Neural crest cell (in vitro differentiated cells): Measurements from ENCODE around the gene HSPA4. TPM values are rescaled to one million over a fixed set of nuclear protein-coding genes. Genes with fewer than 3 reads are reported as not detected.
"Not testable (repeated sequence)": the region's sequence is repeated elsewhere in the genome, so short reads cannot be mapped to it uniquely, and the experiment has no call there.

Source experiments
- DNase-seq: peaks from one replicate; pipeline ENCODE4 v3.0.0; 2021; ENCODE audit warnings: low read depth, mixed read lengths, low spot score
- H3K27ac Mint-ChIP-seq: one replicate; pipeline ENCODE4 v1.8.0; 2021; ENCODE audit warnings: mild to moderate bottlenecking, mixed read lengths; ENCODE audit not compliant: unreplicated experiment
- H3K27me3 Mint-ChIP-seq: 2 replicates; pipeline ENCODE4 v1.8.0; 2021; ENCODE audit warnings: low read depth, mild to moderate bottlenecking, mixed read lengths
- H3K36me3 Mint-ChIP-seq: 2 replicates; pipeline ENCODE4 v1.8.0; 2021; ENCODE audit warnings: low read depth, mild to moderate bottlenecking, mixed read lengths
- H3K4me1 Mint-ChIP-seq: 2 replicates; pipeline ENCODE4 v1.8.0; 2021; ENCODE audit warnings: mixed read lengths
- H3K4me3 Mint-ChIP-seq: one replicate; pipeline ENCODE4 v1.8.0; 2021; ENCODE audit warnings: mild to moderate bottlenecking, mixed read lengths
- H3K9me3 Mint-ChIP-seq: 2 replicates; pipeline ENCODE4 v1.8.0; 2021; ENCODE audit warnings: mixed read lengths
- total RNA-seq: library from RNA; stranded (reverse); gene quantifications from 2 replicates; pipeline ENCODE4 v1.2.1, GENCODE V29; 2021
- TF ChIP-seq, protein P1 (sequence below): fragments of 200-600 bp; sonication (generic); conservative IDR thresholded peaks from 2 replicates; pipeline ENCODE4 v1.5.0; 2021; ENCODE audit warnings: antibody characterized with exemption, mild to moderate bottlenecking

HSPA4 gene
- total RNA-seq, 1 donor from 2014 or later = 161 TPM

DNA sequence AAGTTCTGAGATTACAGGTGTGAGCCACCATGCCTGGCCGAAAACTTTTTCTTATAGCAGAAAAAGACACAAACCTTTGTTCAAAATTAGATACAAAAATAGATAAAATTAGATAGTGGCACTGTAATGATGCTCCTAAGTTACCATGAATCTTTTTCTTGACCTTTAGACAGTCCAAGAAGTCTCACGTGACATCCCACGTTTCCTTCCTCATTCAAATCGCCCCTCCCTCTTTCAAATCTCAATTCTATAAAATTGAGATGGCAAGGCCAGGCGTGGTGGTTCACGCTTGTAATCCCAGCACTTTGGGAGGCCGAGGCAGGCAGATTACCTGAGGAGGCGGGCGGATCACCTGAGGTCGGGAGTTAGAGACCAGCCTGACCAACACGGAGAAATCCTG, 17.7 kb upstream of the HSPA4 start:
- no peak overlapping the region for H3K27ac Mint-ChIP-seq
- no peaks in the 10 kb centered on the region for H3K9me3 Mint-ChIP-seq
- TF ChIP-seq, protein P1, sequence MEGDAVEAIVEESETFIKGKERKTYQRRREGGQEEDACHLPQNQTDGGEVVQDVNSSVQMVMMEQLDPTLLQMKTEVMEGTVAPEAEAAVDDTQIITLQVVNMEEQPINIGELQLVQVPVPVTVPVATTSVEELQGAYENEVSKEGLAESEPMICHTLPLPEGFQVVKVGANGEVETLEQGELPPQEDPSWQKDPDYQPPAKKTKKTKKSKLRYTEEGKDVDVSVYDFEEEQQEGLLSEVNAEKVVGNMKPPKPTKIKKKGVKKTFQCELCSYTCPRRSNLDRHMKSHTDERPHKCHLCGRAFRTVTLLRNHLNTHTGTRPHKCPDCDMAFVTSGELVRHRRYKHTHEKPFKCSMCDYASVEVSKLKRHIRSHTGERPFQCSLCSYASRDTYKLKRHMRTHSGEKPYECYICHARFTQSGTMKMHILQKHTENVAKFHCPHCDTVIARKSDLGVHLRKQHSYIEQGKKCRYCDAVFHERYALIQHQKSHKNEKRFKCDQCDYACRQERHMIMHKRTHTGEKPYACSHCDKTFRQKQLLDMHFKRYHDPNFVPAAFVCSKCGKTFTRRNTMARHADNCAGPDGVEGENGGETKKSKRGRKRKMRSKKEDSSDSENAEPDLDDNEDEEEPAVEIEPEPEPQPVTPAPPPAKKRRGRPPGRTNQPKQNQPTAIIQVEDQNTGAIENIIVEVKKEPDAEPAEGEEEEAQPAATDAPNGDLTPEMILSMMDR = no peak
- H3K4me3 Mint-ChIP-seq = no peak overlapping the region
- H3K36me3 Mint-ChIP-seq = no peaks in the 10 kb centered on the region
- peaks cover 9% of the 10 kb centered on the region for H3K4me1 Mint-ChIP-seq
- no peak for DNase-seq
- H3K27me3 Mint-ChIP-seq = peaks cover 4% of the 10 kb centered on the region

DNA sequence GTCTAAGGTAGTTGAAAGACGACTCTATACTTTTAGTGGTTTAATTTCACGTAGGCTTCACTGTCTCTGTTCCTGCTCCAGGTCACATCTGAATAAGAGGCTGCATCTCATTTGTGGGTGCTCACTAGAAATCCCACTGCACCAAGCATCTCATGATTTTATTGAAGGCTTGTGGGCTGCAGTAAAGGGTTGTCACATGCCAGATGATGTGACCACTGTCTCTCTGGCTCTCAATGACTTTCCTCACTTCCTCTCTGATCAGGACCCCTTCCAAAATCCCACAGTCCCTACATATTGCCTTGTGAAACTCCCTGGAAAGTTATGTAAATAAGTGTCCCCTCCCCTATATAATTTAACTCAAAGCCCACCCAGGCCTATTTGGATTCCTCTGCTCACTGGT, 16.6 kb upstream of the HSPA4 start:
- no peak overlapping the region for H3K27ac Mint-ChIP-seq
- H3K4me3 Mint-ChIP-seq = no peak overlapping the region
- no peaks in the 10 kb centered on the region for H3K9me3 Mint-ChIP-seq
- no peak for DNase-seq
- H3K36me3 Mint-ChIP-seq = no peaks in the 10 kb centered on the region
- TF ChIP-seq, protein P1 = no peak
- peaks cover 4% of the 10 kb centered on the region for H3K27me3 Mint-ChIP-seq
- peaks cover 9% of the 10 kb centered on the region for H3K4me1 Mint-ChIP-seq

- not testable (repeated sequence) for H3K27ac Mint-ChIP-seq, H3K9me3 Mint-ChIP-seq, H3K27me3 Mint-ChIP-seq, H3K4me1 Mint-ChIP-seq, H3K36me3 Mint-ChIP-seq, H3K4me3 Mint-ChIP-seq, DNase-seq
Observed at GRCh38 chr5:133036677-133037076, 15.1 kb upstream of the HSPA4 start.

DNA sequence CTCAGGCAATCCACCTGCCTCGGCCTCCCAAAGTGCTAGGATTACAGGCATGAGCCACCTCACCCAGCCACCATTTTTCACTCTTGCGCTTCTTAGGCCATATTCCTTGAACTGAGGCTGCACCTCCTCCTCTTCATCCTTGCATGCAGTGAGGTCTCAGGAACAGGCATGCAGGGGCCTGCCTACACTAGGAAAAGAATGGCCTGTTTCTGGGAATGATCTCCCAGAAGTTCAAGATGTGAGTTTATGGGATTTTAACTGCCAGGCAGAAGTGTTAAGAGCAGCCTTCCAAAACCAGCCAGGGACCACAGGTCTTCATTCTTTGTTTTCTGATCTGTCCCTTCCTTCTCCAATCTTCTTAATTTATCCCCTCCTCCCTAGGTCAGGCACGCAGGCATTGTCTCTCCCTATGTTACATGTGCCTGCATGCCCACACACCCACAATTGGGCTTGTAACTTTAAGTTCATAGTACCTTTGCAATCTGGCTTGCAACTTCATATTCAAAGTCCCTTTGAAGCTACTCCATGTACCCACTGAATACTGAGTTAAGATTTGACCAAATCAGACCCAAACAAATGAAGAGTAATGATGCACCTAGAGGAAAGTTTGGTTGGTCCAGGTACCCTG, 10.5 kb upstream of the HSPA4 start:
- H3K27me3 Mint-ChIP-seq = no peaks in the 10 kb centered on the region
- H3K4me1 Mint-ChIP-seq = no peaks in the 10 kb centered on the region
- H3K27ac Mint-ChIP-seq = no peak overlapping the region
- H3K4me3 Mint-ChIP-seq = no peak overlapping the region
- no peaks in the 10 kb centered on the region for H3K36me3 Mint-ChIP-seq
- no peak for DNase-seq
- TF ChIP-seq, protein P1 = no peak
- H3K9me3 Mint-ChIP-seq = no peaks in the 10 kb centered on the region

DNA sequence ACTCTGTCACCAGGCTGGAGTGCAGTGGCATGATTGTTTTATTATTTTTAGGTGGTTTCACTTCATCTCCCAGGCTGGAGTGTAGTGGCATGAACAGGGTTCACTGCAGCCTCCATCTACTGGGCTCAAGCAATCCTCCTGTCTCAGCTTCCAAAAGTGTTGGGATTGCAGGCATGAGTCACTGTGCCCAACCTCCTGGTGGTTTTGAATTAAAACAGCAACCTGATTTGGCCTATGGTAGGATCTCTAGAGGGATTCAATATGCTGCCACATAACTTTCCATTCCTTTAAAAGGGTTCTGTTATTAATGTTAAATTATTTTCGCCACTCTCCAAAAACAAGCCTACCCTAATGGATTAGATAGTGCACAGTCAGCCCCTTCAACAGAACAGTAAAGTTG, 9.9 kb upstream of the HSPA4 start:
- TF ChIP-seq, protein P1 = no peak
- Mint-ChIP-seq H3K36me3 (no peaks in the 10 kb centered on the region), H3K27ac (no peak overlapping the region), H3K27me3 (no peaks in the 10 kb centered on the region), H3K9me3 (no peaks in the 10 kb centered on the region), H3K4me1 (no peaks in the 10 kb centered on the region), H3K4me3 (no peak overlapping the region)
- no peak for DNase-seq

GRCh38 chr5:133046560-133046959, 5.3 kb upstream of the HSPA4 start:
- not testable (repeated sequence) for H3K4me3 Mint-ChIP-seq, H3K27me3 Mint-ChIP-seq, H3K27ac Mint-ChIP-seq

More at GRCh38 chr5:133046560-133046959, 5.3 kb upstream of the HSPA4 start:
- not testable (repeated sequence) for H3K9me3 Mint-ChIP-seq, H3K36me3 Mint-ChIP-seq, DNase-seq
- peaks cover 16% of the 10 kb centered on the region for H3K4me1 Mint-ChIP-seq
